IMR-90 (cell line): Measurements from ENCODE around the gene RPN2. TPM values are rescaled to one million over a fixed set of nuclear protein-coding genes. Genes with fewer than 3 reads are reported as not detected.

Experiments
- ATAC-seq: fragments of 200-7000 bp; cut with Tn5 transposase; 2 replicates; pipeline ENCODE4 v1.9.1; 2020; ENCODE audit warnings: low read depth, mild to moderate bottlenecking, moderate library complexity
- BruUV-seq: library from RNA; stranded (reverse); fragments of 400-500 nt; replicated peaks from 2 replicates; lab custom pipeline; 2021; lab: Mats Ljungman, UMichigan
- CTCF ChIA-PET: fragments of 300-600 bp; formaldehyde crosslinking; extraction: SDS; loops from one replicate; lab custom pipeline; 2021; ENCODE audit warnings: antibody characterized with exemption; lab: Yijun Ruan, JAX
- POLR2A ChIA-PET: fragments of 300-600 bp; sonication (Branson Sonifier 250); formaldehyde crosslinking; loops from one replicate; lab custom pipeline; 2022; ENCODE audit warnings: antibody characterized with exemption; ENCODE audit not compliant: unreplicated experiment; lab: Charles Lee
- DNase-seq: peaks from one replicate; pipeline ENCODE4 v3.0.0; 2013
- H2AFZ ChIP-seq: replicated peaks from 2 replicates; pipeline ENCODE3; 2013; ENCODE audit warnings: low read length, mild to moderate bottlenecking; ENCODE audit not compliant: poor library complexity
- H2AK5ac ChIP-seq: 2 replicates; pipeline ENCODE4 v1.6.1; 2013; ENCODE audit warnings: low read depth, low read length, inconsistent platforms
- H2AK9ac ChIP-seq: replicated peaks from 2 replicates; pipeline ENCODE3; 2013; ENCODE audit warnings: mild to moderate bottlenecking, low read depth, low read length, moderate library complexity; ENCODE audit not compliant: poor library complexity
- H2BK120ac ChIP-seq: 2 replicates; pipeline ENCODE4 v1.6.1; 2013; ENCODE audit warnings: low read depth, low read length, inconsistent platforms
- H2BK15ac ChIP-seq: 3 replicates; pipeline ENCODE4 v1.6.1; 2013; ENCODE audit warnings: low read depth, low read length, inconsistent platforms
- H2BK20ac ChIP-seq: 2 replicates; pipeline ENCODE4 v1.6.1; 2013; ENCODE audit warnings: low read depth, mild to moderate bottlenecking, inconsistent platforms, low read length, moderate library complexity
- H2BK5ac ChIP-seq: 2 replicates; pipeline ENCODE4 v1.6.1; 2013; ENCODE audit warnings: mild to moderate bottlenecking, low read depth, low read length, inconsistent platforms; ENCODE audit not compliant: poor library complexity, severe bottlenecking
- H3K14ac ChIP-seq: replicated peaks from 2 replicates; pipeline ENCODE4 v1.6.1; 2013; ENCODE audit warnings: low read depth, low read length, inconsistent platforms
- H3K18ac ChIP-seq: 2 replicates; pipeline ENCODE4 v1.6.1; 2013; ENCODE audit warnings: low read depth, low read length, control low read depth
- H3K23ac ChIP-seq: 2 replicates; pipeline ENCODE4 v1.6.1; 2013; ENCODE audit warnings: low read depth, low read length, inconsistent platforms
- H3K27ac ChIP-seq: 2 replicates; pipeline ENCODE4 v1.5.1; 2013; ENCODE audit warnings: mild to moderate bottlenecking, control low read depth, low read length; ENCODE audit not compliant: insufficient read depth
- H3K27me3 ChIP-seq: 2 replicates; pipeline ENCODE4 v1.6.1; 2013; ENCODE audit warnings: low read length; ENCODE audit not compliant: control insufficient read depth, insufficient read depth
- H3K36me3 ChIP-seq: 2 replicates; pipeline ENCODE4 v1.6.1; 2013; ENCODE audit warnings: low read length, mixed read lengths; ENCODE audit not compliant: control insufficient read depth, insufficient read depth
- H3K4ac ChIP-seq: 2 replicates; pipeline ENCODE4 v1.6.1; 2013; ENCODE audit warnings: low read depth, low read length, inconsistent platforms
- H3K4me1 ChIP-seq: 2 replicates; pipeline ENCODE4 v1.6.1; 2013; ENCODE audit warnings: low read length, mixed read lengths; ENCODE audit not compliant: control insufficient read depth, insufficient read depth
- H3K4me2 ChIP-seq: 2 replicates; pipeline ENCODE4 v1.6.1; 2013; ENCODE audit warnings: low read depth, mild to moderate bottlenecking, control low read depth, low read length, moderate library complexity
- H3K4me3 ChIP-seq: 2 replicates; pipeline ENCODE4 v1.5.1; 2013; ENCODE audit warnings: low read depth, mild to moderate bottlenecking, control low read depth, low read length, moderate library complexity; ENCODE audit not compliant: insufficient read depth
- H3K56ac ChIP-seq: 2 replicates; pipeline ENCODE4 v1.6.1; 2013; ENCODE audit warnings: low read length, inconsistent platforms; ENCODE audit not compliant: insufficient read depth; ENCODE audit errors: extremely low read depth
- H3K79me1 ChIP-seq, 2 experiments: 2 replicates each; pipeline ENCODE4 v1.6.1; 2013; ENCODE audit warnings: low read length in 2 of 2, inconsistent platforms in 1 of 2, low read depth in 1 of 2
- H3K9ac ChIP-seq: 2 replicates; pipeline ENCODE4 v1.6.1; 2013; ENCODE audit warnings: low read depth, low read length, control low read depth
- H3K9me1 ChIP-seq: 2 replicates; pipeline ENCODE4 v1.6.1; 2013; ENCODE audit warnings: low read length, inconsistent platforms; ENCODE audit not compliant: insufficient read depth
- H3K9me3 ChIP-seq: 2 replicates; pipeline ENCODE4 v1.6.1; 2013; ENCODE audit warnings: low read length; ENCODE audit not compliant: control insufficient read depth, insufficient read depth
- H4K20me1 ChIP-seq: 2 replicates; pipeline ENCODE4 v1.6.1; 2013; ENCODE audit warnings: low read length, inconsistent platforms; ENCODE audit not compliant: insufficient read depth
- H4K5ac ChIP-seq: 2 replicates; pipeline ENCODE4 v1.6.1; 2013; ENCODE audit warnings: mild to moderate bottlenecking, low read depth, low read length, control low read depth
- H4K8ac ChIP-seq, 2 experiments: 2 replicates each; pipeline ENCODE4 v1.6.1; 2013; ENCODE audit warnings: low read depth in 2 of 2, low read length in 2 of 2, control low read depth in 1 of 2, inconsistent platforms in 1 of 2
- H4K91ac ChIP-seq: 2 replicates; pipeline ENCODE4 v1.6.1; 2013; ENCODE audit warnings: low read depth, low read length, inconsistent platforms; ENCODE audit not compliant: insufficient read depth
- CEBPB ChIP-seq: IDR thresholded peaks from 2 replicates; pipeline ENCODE4 v1.6.1; 2012; ENCODE audit warnings: low read depth, low read length, improper control_type of control experiment
- CHD1 ChIP-seq: IDR thresholded peaks from 2 replicates; pipeline ENCODE4 v1.6.1; 2012; ENCODE audit warnings: low read depth, low read length, improper control_type of control experiment
- SMC3 ChIP-seq: fragments of 150-350 bp; IDR thresholded peaks from 2 replicates; pipeline ENCODE4 v1.6.1; 2016; ENCODE audit warnings: low read depth, mild to moderate bottlenecking, antibody characterized with exemption, low read length, moderate library complexity
- WGBS, 2 experiments: methylation state at CpG; one replicate each; pipeline versions ENCODE4 v1.1.5 to v1.1.7; 2013; ENCODE audit warnings: missing lambda C conversion rate in 2 of 2; ENCODE audit not compliant: insufficient read length in 1 of 2; ENCODE audit errors: extremely low coverage in 2 of 2; 5-methylcytosine and 5-hydroxymethylcytosine counted together
- dilution Hi-C: fragments of 300-500 bp; cut with HindIII; formaldehyde crosslinking; loops from one replicate; pipeline ENCODE4 v1.14.3; 2018; ENCODE audit warnings: low sequenced_read_pairs; ENCODE audit not compliant: unreplicated experiment
- in situ Hi-C: fragments of 300-500 bp; cut with MboI; formaldehyde crosslinking; loops from 3 replicates; pipeline ENCODE4 v1.14.3; 2019; ENCODE audit warnings: low sequenced_read_pairs, inconsistent platforms, mixed read lengths
- intact Hi-C: fragments of 100-400 bp; cut with micrococcal nuclease; formaldehyde crosslinking; loops from 2 replicates; pipeline ENCODE4 v1.10.0; 2022
- polyA plus RNA-seq, 3 experiments: library from polyadenylated mRNA; depleted of rRNA; stranded (reverse); fragments of >200 nt; gene quantifications; 2 replicates each; pipeline ENCODE4 v1.2.3, GENCODE V29; 2012; ENCODE audit warnings: low replicate concordance in 1 of 3
- total RNA-seq: library from RNA; depleted of rRNA; stranded (reverse); fragments of >200 nt; gene quantifications from 2 replicates; pipeline ENCODE4 v1.2.3, GENCODE V29; 2012

Gene RPN2
- total and polyA plus RNA-seq, 2 of the 4 experiments (the other 2 are of a cell fraction), result 305 to 481 TPM

- Histone ChIP-seq H3K27ac (no peak overlapping the region), H3K36me3 (no peaks in the 10 kb centered on the region), H3K14ac (no peak overlapping the region), H3K56ac (no peak overlapping the region), H2BK5ac (no peak overlapping the region), H2AK5ac (no peak overlapping the region), H2BK20ac (no peak overlapping the region), H4K20me1 (no peaks in the 10 kb centered on the region), H3K4me2 (no peak overlapping the region), H2BK15ac (no peak overlapping the region), H3K23ac (no peak overlapping the region), H4K5ac (no peak overlapping the region), H3K18ac (no peak overlapping the region), H4K91ac (no peak overlapping the region), H3K9ac (no peak overlapping the region), H3K79me1 (no peaks in the 10 kb centered on the region), H2AK9ac (no peak overlapping the region), H3K4me1 (no peaks in the 10 kb centered on the region), H3K4ac (no peak overlapping the region), H2AFZ (no peak overlapping the region), H3K9me1 (no peaks in the 10 kb centered on the region), H3K9me3 (peaks cover 6% of the 10 kb centered on the region), H3K4me3 (no peak overlapping the region), H2BK120ac (no peak overlapping the region), H4K8ac (no peak overlapping the region), H3K27me3 (peaks cover 54% of the 10 kb centered on the region)
- no CpG with 5 or more reads among the region's 2 CpGs for WGBS, 2 experiments
- in situ Hi-C loops (loop anchor here (25.0 kb wide), 1 partner anchor 1130 kb away; no protein-coding TSS in a partner anchor), intact Hi-C loops (no loop called here), dilution Hi-C loops (no loop called here)
- BruUV-seq, result no TSS peak
- ChIA-PET POLR2A (no interaction called here), CTCF (no interaction called here)
- ATAC-seq (no peak), DNase-seq (no peak)
- no peak for TF ChIP-seq SMC3
- no peak for TF ChIP-seq CHD1
- no peak for TF ChIP-seq CEBPB
These were observed 78.4 kb downstream of the RPN2 start for GRCh38 chr20:37257530-37257929.
